GM12892 (cell line): ENCODE data around the gene FTCDNL1.

Experiments
- DNase-seq: peaks from one replicate; pipeline ENCODE4 v3.0.0; 2011; ENCODE audit not compliant: insufficient read length
- FAIRE-seq: peaks from 2 replicates; lab custom pipeline; 2011; peaks lifted over from hg19 to GRCh38; lab: Jason Lieb, UNC
- POLR2A ChIP-seq: IDR thresholded peaks from 2 replicates; pipeline ENCODE4 v1.6.1; 2011; ENCODE audit warnings: low read depth, low read length, control low read depth
- POLR2AphosphoS5 ChIP-seq: IDR thresholded peaks from 2 replicates; pipeline ENCODE4 v1.6.1; 2011; ENCODE audit warnings: low read depth, low read length, control low read depth
- TAF1 ChIP-seq: IDR thresholded peaks from 2 replicates; pipeline ENCODE4 v1.6.1; 2011; ENCODE audit warnings: low read depth, mild to moderate bottlenecking, control low read depth, low read length, borderline replicate concordance

The FTCDNL1 gene

GRCh38 chr2:199806179-199806578 is 44.8 kb downstream of the FTCDNL1 start:
- FAIRE-seq (no peak), DNase-seq (no peak)
- TF ChIP-seq TAF1 (no peak), POLR2A (no peak), POLR2AphosphoS5 (no peak)

- no peak for TF ChIP-seq TAF1
- TF ChIP-seq POLR2AphosphoS5: no peak
- no peak for TF ChIP-seq POLR2A
- DNase-seq: no peak
- no peak for FAIRE-seq
Measured at GRCh38 chr2:199804831-199805230, 46.2 kb downstream of the FTCDNL1 start.

GRCh38 chr2:199798831-199799580 is 52.0 kb downstream of the FTCDNL1 start:
- TF ChIP-seq POLR2A (no peak), POLR2AphosphoS5 (no peak), TAF1 (no peak)
- no peak for DNase-seq
- FAIRE-seq: no peak

- FAIRE-seq (no peak), DNase-seq (no peak)
- TF ChIP-seq POLR2A (no peak), TAF1 (no peak), POLR2AphosphoS5 (no peak)
Measured at GRCh38 chr2:199797431-199798403, 53.3 kb downstream of the FTCDNL1 start.

GRCh38 chr2:199792381-199792780 is 58.6 kb downstream of the FTCDNL1 start:
- TF ChIP-seq POLR2AphosphoS5 (no peak), POLR2A (no peak), TAF1 (no peak)
- DNase-seq: no peak
- FAIRE-seq: no peak

GRCh38 chr2:199791326-199791725 is 59.7 kb downstream of the FTCDNL1 start:
- DNase-seq (no peak), FAIRE-seq (no peak)
- TF ChIP-seq TAF1 (no peak), POLR2AphosphoS5 (no peak), POLR2A (no peak)

- FAIRE-seq: no peak
- TF ChIP-seq TAF1 (no peak), POLR2A (no peak), POLR2AphosphoS5 (no peak)
- no peak for DNase-seq
Measured at GRCh38 chr2:199784512-199784911, 66.5 kb downstream of the FTCDNL1 start.

GRCh38 chr2:199779589-199779988 is 71.4 kb downstream of the FTCDNL1 start:
- FAIRE-seq (no peak), DNase-seq (no peak)
- no peak for TF ChIP-seq TAF1

- FAIRE-seq (no peak), DNase-seq (no peak)
- no peak for TF ChIP-seq POLR2A
- no peak for TF ChIP-seq TAF1
Measured at GRCh38 chr2:199778655-199779054, 72.3 kb downstream of the FTCDNL1 start.

GRCh38 chr2:199777916-199778315 is 73.1 kb downstream of the FTCDNL1 start:
- no peak for DNase-seq
- TF ChIP-seq POLR2AphosphoS5 (no peak), TAF1 (no peak), POLR2A (no peak)

GRCh38 chr2:199777315-199777714 is 73.7 kb downstream of the FTCDNL1 start:
- TF ChIP-seq POLR2A (no peak), TAF1 (no peak), POLR2AphosphoS5 (no peak)
- no peak for FAIRE-seq
- DNase-seq: no peak

More at GRCh38 chr2:199777916-199778315, 73.1 kb downstream of the FTCDNL1 start:
- FAIRE-seq: no peak
